ENCODE data around the gene PANK4. TPM values are rescaled to one million over a fixed set of nuclear protein-coding genes. Genes with fewer than 3 reads are reported as not detected.

The PANK4 gene
- total and polyA plus RNA-seq, 9 of the 15 experiments (the other 6 are each of a cell fraction or from before 2014, with no cell fraction given), result 0.93 to 55.6 (median 31.5) TPM

GRCh38 chr1:2548068-2548589 lies 21.7 kb upstream of the PANK4 start (continued):
- no peak for TF ChIP-seq FOXK1 (CRISPR knock-in tag; IDR thresholded peaks at IDR 0.05; ENCODE audit: borderline replicate concordance)
- TF ChIP-seq SUPT5H (IDR thresholded peaks at IDR 0.05), result no peak
- no peak for TF ChIP-seq PTBP1 (IDR thresholded peaks at IDR 0.05; ENCODE audit: low read depth, low read length)
- TF ChIP-seq ZNF280B (CRISPR knock-in tag; IDR thresholded peaks at IDR 0.05), result no peak
- no peak for TF ChIP-seq SMAD3 (CRISPR knock-in tag; conservative IDR thresholded peaks at IDR 0.05)
- TF ChIP-seq ZNF398 (CRISPR knock-in tag; IDR thresholded peaks at IDR 0.05), result no peak
- TF ChIP-seq RNF2 (IDR thresholded peaks at IDR 0.05), result 0 out of 2 replicates have a peak, but pooled peaks have one; percentile 41
- peak; percentile 94 for TF ChIP-seq SMC3 (conservative IDR thresholded peaks at IDR 0.05; ENCODE audit: insufficient read depth, low read depth, low read length)
- no peak for TF ChIP-seq ZNF134 (CRISPR knock-in tag; conservative IDR thresholded peaks at IDR 0.05)
- 0 out of 2 replicates have a peak, but pooled peaks have one; percentile 1 for TF ChIP-seq RBFOX2 (IDR thresholded peaks at IDR 0.05; ENCODE audit: low read depth, low read length)
- TF ChIP-seq CHD1 (IDR thresholded peaks at IDR 0.05; ENCODE audit: low read length), result peak; percentile 57
- no peak for TF ChIP-seq ZC3H8 (IDR thresholded peaks at IDR 0.05)
- TF ChIP-seq ZNF445 (CRISPR knock-in tag; IDR thresholded peaks at IDR 0.05; ENCODE audit: low read depth), result 0 out of 2 replicates have a peak, but pooled peaks have one; percentile 28
- TF ChIP-seq RREB1 (CRISPR knock-in tag; IDR thresholded peaks at IDR 0.05), result peak; percentile 52; the same call in 1 of the 2 replicates
- no peak for TF ChIP-seq HOXB6 (CRISPR knock-in tag; IDR thresholded peaks at IDR 0.05; ENCODE audit: borderline replicate concordance)
- no peak for TF ChIP-seq PATZ1 (CRISPR knock-in tag; IDR thresholded peaks at IDR 0.05; ENCODE audit: borderline replicate concordance)
- no peak for TF ChIP-seq SP2 (IDR thresholded peaks at IDR 0.05; ENCODE audit: extremely low read depth, low read depth, low read length, poor library complexity, severe bottlenecking)
- no peak for TF ChIP-seq TGIF2 (CRISPR knock-in tag; IDR thresholded peaks at IDR 0.05)
